ENCODE measurements around the gene CCR7. TPM values are rescaled to one million over a fixed set of nuclear protein-coding genes. Genes with fewer than 3 reads are reported as not detected.
A peak's percentile ranks its signal among the peaks of the same experiment; 100 is the strongest.

Gene CCR7
- polyA plus RNA-seq, 4 donors = 0.34 to 0.48 (median 0.44) TPM

DNA sequence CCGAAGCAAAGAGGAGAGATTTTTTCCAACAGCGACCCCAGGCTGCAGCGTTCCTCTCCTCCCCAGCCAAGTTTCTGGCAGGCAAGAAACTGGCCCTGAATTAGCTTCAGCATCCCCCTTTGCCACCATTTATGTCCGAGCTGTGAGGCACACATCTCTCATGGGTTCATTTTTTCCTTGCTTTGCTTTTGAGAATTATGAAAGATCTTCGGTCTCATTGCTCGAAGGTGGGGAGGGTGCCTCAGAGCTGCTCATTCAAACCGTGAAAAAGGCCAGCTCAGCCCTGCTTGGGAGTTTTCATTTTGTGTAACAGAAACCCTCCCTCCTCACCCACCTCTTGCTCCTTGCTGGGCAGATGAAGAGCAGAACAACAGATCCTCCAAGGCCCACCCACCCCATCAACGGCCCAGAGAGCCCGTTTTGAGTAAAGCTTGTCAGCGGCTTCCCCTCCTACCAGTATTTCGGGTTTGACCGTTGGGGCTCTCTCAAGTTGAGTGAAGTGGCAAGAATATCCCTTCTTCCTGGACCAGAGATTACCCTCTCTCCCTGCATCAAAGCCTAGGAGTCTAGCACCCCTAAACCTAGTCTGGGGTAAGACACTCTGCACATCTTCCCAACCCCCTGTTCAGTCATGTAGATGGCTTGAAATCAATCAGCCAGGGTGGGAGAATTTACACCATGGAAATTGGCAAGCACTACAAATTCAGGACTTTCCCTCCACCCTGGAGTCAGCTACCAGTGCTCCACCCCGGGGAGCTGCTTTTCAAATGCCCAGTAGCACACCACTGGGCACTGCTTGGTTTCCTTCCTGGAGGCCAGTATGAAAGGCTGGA lies 1.8 kb downstream of the CCR7 start:
- no peak for DNase-seq (ENCODE audit: low read depth in 4 of 4, low spot score in 2 of 4)

DNA sequence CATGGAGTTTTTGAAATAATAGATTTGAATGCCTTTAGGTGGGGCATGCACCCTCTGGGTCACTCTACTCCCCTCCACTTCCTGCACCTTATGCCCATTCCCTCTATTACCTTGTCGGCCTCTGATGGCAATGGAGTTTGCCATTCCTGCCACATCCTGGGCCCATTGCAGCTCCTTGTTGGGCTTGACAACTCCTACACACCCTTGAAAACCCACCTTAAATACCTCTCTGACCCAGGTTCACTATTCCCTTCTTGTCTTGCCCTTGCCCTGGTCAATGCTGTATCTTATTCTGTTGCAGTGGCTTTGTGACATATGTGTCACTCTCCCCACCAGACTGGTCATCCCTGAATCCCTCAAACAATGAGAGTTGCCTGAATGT lies 2.4 kb downstream of the CCR7 start:
- no peak for DNase-seq (ENCODE audit: low read depth in 4 of 4, low spot score in 2 of 4)

DNA sequence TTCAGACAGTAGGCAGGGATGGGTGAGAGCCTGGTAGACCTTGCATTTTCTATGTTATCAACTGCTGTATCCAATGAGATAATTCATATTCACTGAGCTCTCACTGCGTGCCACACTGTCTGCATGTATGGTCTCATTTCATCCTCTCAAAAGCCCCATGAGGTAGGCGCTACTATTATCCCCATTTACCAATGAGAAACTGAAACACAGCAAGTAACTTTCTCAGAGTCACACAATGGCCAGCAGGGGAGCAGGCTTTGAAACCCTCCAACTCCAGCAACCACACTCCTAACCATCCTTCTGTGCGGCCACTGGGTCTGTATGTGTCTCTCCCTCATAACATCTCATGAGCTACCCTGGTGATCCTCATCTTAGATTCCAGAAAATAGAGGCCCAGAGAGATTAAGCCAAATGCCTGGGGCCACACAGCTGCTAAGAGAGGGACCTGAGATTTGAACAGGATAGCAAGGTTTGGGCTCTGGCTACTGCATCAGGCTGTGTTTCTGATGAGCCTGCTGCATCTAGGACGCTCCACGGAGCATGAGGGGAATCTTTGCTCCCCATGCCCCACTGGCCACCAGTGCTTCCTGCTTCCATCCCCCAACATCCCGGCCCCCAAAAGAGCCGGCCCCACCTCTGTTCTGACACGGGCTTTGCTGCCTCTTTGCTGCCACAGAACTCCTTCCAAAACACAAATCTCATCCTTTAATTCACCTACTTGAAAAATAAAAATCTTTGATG lies 3.2 kb downstream of the CCR7 start:
- DNase-seq (ENCODE audit: low read depth in 4 of 4, low spot score in 2 of 4) = no peak

DNA sequence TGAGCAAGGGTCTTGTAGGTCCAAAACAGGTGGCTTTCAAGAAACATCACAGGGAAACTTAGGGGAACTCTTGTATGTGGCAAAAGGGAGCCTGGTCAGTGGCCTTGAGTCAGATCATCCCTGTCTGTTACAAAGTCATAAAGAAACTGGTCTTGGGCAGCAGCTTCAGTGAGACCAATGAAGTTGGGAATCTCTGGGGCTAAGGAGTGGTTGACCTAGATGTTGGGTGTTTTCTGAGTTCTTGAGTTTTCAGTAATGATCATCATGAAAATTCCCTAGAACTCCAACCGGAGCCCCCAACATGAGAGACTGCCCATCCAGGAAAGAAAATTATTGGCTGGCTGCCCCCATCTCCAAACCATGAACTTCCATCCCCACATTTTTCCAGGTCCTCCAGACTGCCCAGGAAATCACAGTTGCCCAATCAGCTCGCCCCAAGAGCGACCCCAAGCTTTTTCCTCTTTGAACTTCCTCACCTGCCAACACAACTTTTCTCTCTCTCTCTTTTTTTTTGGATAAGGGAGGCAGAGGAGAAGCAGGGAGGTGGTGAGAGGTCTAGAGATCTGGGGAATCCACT lies 3.9 kb downstream of the CCR7 start:
- no peak for DNase-seq (ENCODE audit: low read depth in 4 of 4, low spot score in 2 of 4)

DNA sequence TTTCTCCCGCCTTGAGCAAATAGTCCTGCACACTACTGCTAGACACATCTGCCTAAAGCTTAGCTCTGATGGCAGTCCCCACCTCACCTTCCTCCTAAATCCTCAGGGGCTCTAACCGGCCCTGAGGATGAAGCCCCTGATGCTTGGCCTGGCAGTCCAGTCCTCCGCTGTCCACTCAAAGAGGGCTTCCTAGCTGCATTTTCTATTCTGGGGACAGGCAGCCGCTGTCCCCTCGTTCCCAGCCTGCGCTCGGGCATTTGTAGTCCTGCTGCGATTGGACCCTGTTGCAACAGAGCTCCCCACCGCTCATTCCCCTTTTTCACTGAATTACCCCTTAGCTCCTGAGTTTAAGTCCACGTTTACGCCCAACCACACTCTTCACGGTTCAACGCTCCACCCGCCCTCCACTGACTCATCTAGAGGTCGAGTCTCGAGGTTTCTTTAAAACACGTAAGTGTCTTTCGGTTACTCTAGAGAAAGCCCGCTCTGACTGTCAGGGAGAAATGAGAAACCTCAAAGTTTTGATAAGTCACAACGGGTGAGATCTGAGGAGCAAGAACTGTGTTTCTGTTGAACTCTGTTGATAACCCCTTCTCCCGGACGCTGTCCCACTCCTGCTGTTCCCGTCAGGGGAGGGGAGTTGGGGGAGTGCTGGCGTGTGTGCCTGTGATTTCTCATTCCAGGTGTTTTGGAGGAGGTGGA lies 4.5 kb downstream of the CCR7 start:
- no peak for DNase-seq (ENCODE audit: low read depth in 4 of 4, low spot score in 2 of 4)

DNA sequence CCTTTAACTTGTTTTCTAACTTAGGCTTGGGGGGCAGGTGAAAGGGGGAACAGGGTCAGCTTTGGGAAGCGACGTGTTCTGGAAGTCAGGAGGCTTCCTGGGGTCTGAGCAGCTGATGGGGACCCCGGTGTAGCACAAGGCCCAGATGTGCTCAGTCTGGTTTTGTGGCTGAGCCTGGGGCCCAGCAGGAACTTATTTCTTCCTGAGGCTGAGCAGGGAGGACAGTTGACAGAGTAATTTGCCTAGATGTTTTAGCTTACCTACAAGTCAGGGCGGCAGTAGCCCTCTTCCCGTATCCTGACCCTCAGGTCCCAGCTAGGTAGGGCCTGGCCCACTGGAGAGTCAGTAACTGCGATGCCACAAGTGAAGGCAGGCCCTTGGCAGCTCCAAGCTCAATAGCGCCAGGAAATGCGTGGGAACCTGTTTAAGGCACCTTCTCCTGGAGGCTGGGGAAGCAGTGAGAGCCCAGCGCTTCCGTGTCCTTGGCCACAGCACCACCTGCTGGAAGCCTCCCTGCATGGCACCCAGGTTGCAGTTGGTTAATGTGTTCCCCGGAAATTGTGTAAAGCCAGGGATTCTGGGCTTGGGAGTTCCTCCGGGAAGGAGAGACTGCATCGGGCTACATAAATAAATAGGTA lies 5.2 kb downstream of the CCR7 start:
- peak; percentile 79 to 91 (median 84) for DNase-seq (ENCODE audit: low read depth in 4 of 4, low spot score in 2 of 4)

DNA sequence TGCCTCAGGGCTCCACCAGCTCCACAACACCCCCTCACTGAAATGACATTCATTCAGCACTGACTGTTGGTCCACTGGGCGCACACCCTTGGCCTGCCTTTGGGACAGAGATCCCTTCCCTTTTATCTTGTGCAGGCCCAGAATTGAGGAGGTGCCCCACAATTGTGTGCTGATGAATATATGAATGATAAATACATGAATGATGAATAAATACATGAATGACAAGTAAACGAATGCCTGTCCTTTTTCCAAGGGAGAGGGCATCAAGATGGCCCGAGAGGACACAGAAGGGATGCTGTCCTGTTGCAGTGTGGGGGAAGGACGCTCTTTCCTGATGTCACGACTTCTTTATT lies 5.7 kb downstream of the CCR7 start:
- DNase-seq (ENCODE audit: low read depth in 4 of 4, low spot score in 2 of 4) = no peak

DNA sequence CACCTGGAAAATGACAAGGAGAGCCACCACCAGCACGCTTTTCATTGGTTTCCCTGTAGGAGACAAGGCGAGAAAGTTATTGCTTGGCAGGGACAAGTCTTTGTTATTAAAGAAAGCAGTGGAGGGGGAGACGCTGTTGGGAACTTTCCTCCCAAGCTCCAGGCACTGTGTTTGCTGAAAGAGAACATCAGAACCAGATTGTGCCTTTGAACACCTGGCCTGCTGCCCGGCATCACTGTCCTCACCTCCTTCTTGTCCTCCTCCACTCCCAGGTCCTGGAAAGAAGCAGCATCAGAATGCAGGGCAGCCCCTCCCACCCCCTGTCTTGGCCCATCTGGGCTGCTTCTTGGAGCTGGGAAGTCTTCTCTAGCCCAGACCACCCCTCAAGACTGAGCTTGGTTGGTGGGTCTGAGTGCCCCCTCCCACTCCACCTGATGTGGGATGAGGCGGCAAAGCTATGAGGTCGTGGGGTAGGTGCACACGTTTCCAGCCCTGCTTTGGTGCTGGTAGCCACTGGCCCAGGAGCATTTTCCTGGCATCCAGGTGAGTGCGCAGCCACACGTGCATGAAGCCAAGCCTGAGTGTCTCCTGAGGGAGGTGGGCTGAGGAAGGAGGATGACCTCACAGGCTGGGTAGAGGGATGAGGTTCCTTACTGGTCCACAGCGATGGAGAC lies 6.2 kb downstream of the CCR7 start:
- no peak for DNase-seq (ENCODE audit: low read depth in 4 of 4, low spot score in 2 of 4)

DNA sequence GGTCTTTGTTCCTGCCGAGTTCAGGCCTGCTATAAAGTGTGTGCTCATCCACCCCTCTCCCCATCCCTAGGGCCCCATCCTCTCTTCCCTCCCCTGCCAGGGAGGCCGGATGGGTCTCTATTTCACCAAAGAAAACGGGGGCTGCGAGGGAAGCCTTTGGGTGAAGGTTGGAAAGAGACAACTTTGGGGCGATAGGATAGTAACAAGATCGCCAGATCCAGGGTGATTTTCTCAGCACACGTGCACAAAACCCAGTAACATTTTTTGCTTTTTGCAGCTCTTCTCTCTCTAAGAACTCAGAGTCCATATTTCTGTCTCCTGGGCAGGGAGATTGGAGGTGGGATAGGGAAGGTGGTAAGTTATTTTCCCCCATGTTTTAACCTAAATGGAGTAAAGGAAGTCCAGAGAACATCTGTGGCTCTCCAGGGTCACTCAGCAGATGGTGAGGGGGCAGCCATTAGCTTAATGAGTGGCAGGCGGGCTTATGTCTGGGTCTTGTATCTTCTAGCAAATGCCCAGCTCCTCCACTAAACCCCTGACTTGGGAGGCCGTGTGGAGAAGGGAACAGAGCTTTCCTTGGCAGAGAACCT lies 6.9 kb downstream of the CCR7 start:
- no peak for DNase-seq (ENCODE audit: low read depth in 4 of 4, low spot score in 2 of 4)

DNA sequence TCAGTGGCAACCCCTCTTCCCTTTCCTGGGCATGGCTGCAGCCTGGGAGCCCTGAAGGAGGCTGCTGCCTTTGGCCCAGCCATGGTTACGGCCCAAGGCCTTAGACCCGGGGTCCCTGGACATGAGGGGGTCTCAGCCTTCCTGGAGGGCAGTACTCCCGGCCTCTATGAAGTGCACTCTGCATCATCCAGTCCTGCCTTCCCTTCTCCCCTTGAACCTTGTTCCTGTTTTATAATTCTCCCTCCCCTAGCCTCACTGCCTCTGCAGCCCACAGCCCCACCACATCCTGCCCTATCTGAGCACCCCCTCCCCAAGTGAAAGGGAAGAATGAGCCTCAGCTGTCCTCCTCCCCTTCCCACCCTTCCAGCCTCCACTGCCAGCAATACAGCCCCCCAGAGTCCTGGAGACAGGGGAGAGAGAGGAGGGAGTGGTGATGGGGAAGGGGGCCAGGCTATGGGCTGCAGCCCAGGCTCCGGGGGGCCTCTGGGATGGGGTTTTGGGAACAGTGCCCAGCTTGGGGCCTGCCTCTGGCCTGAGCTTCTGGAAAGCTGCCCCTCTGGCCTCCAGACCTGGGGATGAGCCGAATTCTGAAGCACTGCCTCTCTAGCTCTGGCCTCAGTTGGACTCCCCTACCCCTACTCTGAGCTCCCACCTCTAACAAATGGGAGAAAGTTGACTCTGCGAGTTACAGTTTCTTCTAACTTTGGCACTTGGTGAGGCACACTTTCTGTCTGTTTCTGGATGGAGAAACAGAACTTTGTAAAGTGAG lies 7.6 kb downstream of the CCR7 start:
- no peak for DNase-seq (ENCODE audit: low read depth in 4 of 4, low spot score in 2 of 4)

DNA sequence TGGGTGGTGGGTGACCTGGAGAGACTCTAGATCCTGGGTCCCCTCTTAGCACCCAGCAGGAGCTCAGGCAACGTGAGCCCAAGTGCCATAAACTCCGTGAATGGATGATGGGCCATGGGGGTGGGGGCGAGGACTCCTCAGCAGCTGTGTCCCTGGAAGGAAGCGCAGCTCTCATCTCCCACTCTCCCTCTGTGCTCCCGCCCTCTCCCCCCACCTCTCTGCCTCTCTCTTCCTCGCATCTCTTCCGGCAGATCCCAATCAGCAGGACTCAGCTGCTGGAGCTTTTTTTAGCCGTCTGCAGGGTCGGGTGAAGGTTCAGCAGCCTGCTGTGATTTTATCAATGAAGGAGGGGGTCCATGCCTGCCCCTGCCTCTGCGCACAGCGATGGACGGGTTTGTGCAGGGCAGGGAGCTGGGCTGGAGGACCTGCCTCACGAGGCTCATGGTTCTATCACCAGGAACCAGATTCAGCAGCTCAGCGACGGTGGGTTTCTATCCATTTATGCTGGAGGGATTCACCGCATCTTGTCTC lies 8.3 kb downstream of the CCR7 start:
- no peak for DNase-seq (ENCODE audit: low read depth in 4 of 4, low spot score in 2 of 4)

DNA sequence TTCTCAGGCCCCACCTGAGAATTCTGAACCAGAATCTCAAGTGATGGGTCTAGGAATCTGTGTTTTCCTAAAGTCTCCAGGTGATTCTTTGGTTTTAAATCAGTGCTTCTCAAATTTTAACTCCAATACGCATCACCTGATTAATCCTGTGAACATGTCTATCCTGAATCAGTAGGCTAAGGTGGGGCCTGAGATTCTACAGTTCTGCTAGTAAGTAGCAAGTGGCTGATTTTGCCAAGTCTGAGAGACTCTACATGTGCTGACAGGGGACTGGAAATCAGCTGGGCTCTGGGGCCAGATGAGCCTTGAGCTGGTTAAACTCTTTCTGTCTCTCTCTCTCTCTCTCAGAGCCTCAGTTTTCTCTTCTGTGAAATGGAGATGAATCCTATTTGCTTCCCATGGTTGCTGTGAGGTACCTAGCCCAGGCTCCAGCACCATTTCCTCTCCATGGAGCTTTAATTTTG lies 9.0 kb downstream of the CCR7 start:
- no peak for DNase-seq (ENCODE audit: low read depth in 4 of 4, low spot score in 2 of 4)

DNA sequence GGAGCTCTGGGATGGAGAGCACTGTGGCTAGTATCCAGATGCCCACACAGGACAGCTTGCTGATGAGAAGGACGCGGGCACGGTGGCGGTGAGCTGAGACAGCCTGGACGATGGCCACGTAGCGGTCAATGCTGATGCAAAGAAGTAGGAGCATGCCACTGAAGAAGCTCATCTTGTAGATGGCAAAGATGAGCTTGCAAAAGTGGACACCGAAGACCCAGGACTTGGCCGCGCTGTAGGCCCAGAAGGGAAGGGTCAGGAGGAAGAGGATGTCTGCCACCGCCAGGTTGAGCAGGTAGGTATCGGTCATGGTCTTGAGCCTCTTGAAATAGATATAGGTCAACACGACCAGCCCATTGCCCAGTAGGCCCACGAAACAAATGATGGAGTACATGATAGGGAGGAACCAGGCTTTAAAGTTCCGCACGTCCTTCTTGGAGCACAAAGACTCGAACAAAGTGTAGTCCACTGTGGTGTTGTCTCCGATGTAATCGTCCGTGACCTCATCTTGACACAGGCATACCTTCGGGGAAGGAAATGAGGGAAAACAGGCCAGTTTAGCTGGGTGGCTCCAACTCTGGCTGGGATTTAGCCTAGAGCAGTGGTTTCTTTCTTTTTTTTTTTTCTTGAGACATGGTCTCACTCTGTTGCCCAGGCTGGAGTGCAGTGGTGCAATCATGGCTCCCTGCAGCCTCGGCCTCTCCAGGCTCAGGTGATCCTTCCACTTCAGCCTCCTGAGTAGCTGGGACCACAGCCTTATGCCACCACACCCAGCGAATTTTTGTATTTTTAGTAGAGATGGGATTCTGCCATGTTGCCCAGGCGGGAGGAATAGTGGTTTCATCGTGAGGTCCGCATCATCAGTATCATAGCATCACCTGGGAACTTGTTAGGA lies 9.7 kb downstream of the CCR7 start:
- DNase-seq (ENCODE audit: low read depth in 4 of 4, low spot score in 2 of 4) = no peak

DNA sequence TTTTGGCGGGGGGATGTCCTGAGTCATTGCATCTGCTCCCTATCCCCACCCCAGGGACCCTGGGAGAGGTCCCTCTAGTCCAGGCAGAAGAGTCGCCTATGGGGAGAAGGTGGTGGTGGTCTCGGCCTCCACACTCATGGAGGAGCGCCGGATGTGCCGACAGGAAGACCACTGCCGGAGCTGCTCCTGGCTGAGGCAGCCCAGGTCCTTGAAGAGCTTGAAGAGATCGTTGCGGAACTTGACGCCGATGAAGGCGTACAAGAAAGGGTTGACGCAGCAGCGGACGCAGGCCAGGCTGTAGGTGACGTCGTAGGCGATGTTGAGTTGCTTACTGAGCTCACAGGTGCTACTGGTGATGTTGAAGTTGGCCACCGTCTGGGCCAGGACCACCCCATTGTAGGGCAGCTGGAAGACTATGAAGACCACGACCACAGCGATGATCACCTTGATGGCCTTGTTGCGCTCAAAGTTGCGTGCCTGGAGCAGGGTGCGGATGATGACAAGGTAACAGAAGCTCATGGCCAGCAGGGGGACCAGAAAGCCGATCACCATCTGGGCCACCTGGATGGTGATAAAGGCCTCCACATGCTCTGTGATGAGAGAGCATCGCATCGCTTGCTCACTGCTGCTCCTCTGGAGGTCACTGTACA lies 10.5 kb downstream of the CCR7 start:
- no peak for DNase-seq (ENCODE audit: low read depth in 4 of 4, low spot score in 2 of 4)

DNA sequence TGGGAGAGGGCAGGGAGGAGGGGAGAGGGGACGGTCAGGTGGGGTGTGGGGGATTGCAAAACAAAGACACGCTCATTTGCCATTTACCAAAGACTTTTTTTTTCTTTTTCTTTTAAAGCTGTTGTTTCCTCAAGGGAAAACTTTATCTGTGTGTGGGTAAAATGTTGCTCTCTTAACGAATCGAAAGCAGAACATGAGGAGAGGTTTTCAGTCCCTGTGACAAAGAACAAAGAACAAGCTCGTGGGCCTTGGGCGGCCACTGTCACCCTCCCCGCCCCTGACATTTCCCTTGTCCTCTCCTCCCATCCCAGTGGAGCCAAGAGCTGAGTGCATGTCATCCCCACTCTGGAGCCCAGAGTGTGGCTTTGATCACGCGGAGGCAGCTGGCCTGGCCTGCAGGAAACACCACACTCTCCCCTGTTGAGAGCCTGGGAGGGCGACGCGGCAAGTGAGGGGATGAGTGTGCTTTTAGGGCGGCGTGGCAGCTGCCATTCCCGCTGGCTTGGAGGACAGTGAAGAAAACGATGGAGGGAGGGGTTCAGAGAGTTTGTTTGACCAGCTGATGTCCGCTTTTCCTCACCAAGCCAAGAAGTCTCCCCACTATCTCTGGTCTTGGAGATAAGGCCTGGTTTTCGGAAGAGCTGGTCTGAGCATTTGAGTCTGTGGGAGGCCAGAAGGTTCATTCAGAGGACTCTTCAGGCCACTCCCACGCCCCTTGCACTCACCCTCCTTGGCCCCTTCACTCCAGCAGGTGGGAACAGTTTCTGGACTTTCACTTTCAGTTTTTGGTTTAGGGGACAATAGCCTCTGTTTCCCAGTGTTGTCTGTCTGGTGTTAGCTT lies 11.4 kb downstream of the CCR7 start:
- DNase-seq (ENCODE audit: low read depth in 4 of 4, low spot score in 2 of 4) = no peak
